HCT116 (cell line): Measurements from ENCODE around the gene GTPBP1. TPM values are rescaled to one million over a fixed set of nuclear protein-coding genes. Genes with fewer than 3 reads are reported as not detected.

Experiments used
- ATAC-seq: fragments of 200-7000 bp; cut with Tn5 transposase; 2 replicates; pipeline ENCODE4 v1.9.1; 2020; ENCODE audit warnings: mild to moderate bottlenecking, moderate library complexity
- BruUV-seq: library from RNA; stranded (reverse); fragments of 400-500 nt; replicated peaks from 2 replicates; lab custom pipeline; 2021; lab: Mats Ljungman, UMichigan
- CTCF ChIA-PET: fragments of 300-600 bp; sonication (Branson Sonifier 250); formaldehyde crosslinking; loops from one replicate; lab custom pipeline; 2021; ENCODE audit warnings: antibody characterized with exemption; lab: Charles Lee
- POLR2A ChIA-PET: fragments of 300-600, 350-600 bp; sonication (Branson Sonifier 250); formaldehyde crosslinking; loops from one replicate; lab custom pipeline; 2021; ENCODE audit warnings: antibody characterized with exemption; lab: Charles Lee
- RAD21 ChIA-PET, 2 experiments: fragments of 300-600 bp; sonication (Branson Sonifier 250); formaldehyde crosslinking; loops; one replicate each; lab custom pipeline; 2023; ENCODE audit warnings: low total read pairs in 2 of 2; ENCODE audit not compliant: uncharacterized antibody in 2 of 2, unreplicated experiment in 2 of 2, low non-redundant PET in 1 of 2; lab: Charles Lee
- DNase-seq: peaks from one replicate; pipeline ENCODE4 v3.0.0-alpha.2; 2010; ENCODE audit warnings: low read depth, low spot score
- H2AFZ ChIP-seq: fragments of 200-600 bp; shearing (Covaris generic), sonication (generic); 2 replicates; pipeline ENCODE4 v1.6.1; 2017; ENCODE audit warnings: low read depth, mixed run types, mixed read lengths, antibody characterized with exemption, low read length; ENCODE audit not compliant: poor library complexity, severe bottlenecking
- H3K27ac ChIP-seq: 2 replicates; pipeline ENCODE4 v1.5.1; 2012; ENCODE audit warnings: low read depth, low read length
- H3K27me3 ChIP-seq: fragments of 200-600 bp; sonication (generic); 2 replicates; pipeline ENCODE4 v1.6.1; 2016; ENCODE audit warnings: mixed run types, low read length, mixed read lengths; ENCODE audit not compliant: insufficient read depth
- H3K36me3 ChIP-seq, 2 experiments: fragments of 200-500 bp in 1 of 2; fragments of 200-600 bp in 1 of 2; sonication (Bioruptor generic) in 1 of 2; sonication (generic) in 1 of 2; 2 replicates each; pipeline versions ENCODE4 v1.5.1 to v1.6.1; 2014 to 2016; ENCODE audit warnings: low read length in 2 of 2, inconsistent platforms in 1 of 2, mixed read lengths in 1 of 2, mixed run types in 1 of 2; ENCODE audit not compliant: insufficient read depth in 2 of 2, control insufficient read depth in 1 of 2
- H3K4me1 ChIP-seq, 2 experiments: fragments of 200-600 bp in 1 of 2; sonication (generic) in 1 of 2; 2 replicates each; pipeline versions ENCODE4 v1.5.1 to v1.6.1; 2012 to 2017; ENCODE audit warnings: low read length in 2 of 2, inconsistent platforms in 1 of 2, mild to moderate bottlenecking in 1 of 2, mixed read lengths in 1 of 2, mixed run types in 1 of 2, moderate library complexity in 1 of 2; ENCODE audit not compliant: insufficient read depth in 2 of 2, control insufficient read depth in 1 of 2
- H3K4me2 ChIP-seq: fragments of 200-600 bp; sonication (generic); 2 replicates; pipeline ENCODE4 v1.6.1; 2017; ENCODE audit warnings: mixed run types, low read length, mixed read lengths
- H3K4me3 ChIP-seq, 2 experiments: fragments of 200-600 bp in 1 of 2; sonication (generic) in 1 of 2; replicated peaks in 1 of 2; 2 replicates each; pipeline ENCODE4 v1.5.1; 2011 to 2016; ENCODE audit warnings: low read length in 2 of 2, control low read depth in 1 of 2, low read depth in 1 of 2, mild to moderate bottlenecking in 1 of 2, mixed read lengths in 1 of 2, mixed run types in 1 of 2
- H3K79me2 ChIP-seq: fragments of 200-600 bp; sonication (generic); 2 replicates; pipeline ENCODE4 v1.6.1; 2017; ENCODE audit warnings: mild to moderate bottlenecking, mixed run types, low read length, moderate library complexity, mixed read lengths; ENCODE audit not compliant: insufficient read depth
- H3K9ac ChIP-seq: fragments of 200-600 bp; sonication (generic); 2 replicates; pipeline ENCODE4 v1.6.1; 2016; ENCODE audit warnings: low read length, mixed read lengths
- H3K9me2 ChIP-seq: fragments of 200-600 bp; sonication (generic), shearing (Covaris generic); 2 replicates; pipeline ENCODE4 v1.6.1; 2017; ENCODE audit warnings: mixed run types, mild to moderate bottlenecking, moderate library complexity; ENCODE audit not compliant: insufficient read depth
- H3K9me3 ChIP-seq, 2 experiments: fragments of 200-500 bp in 1 of 2; fragments of 200-600 bp in 1 of 2; sonication (Bioruptor generic) in 1 of 2; sonication (generic) in 1 of 2; 2 replicates each; pipeline ENCODE4 v1.6.1; 2014 to 2017; ENCODE audit warnings: low read length in 2 of 2, mixed read lengths in 2 of 2, inconsistent platforms in 1 of 2, low read depth in 1 of 2, mild to moderate bottlenecking in 1 of 2, mixed run types in 1 of 2, moderate library complexity in 1 of 2; ENCODE audit not compliant: control insufficient read depth in 1 of 2, insufficient read depth in 1 of 2
- H4K20me1 ChIP-seq: fragments of 200-600 bp; sonication (generic), shearing (Covaris generic); 2 replicates; pipeline ENCODE4 v1.6.1; 2017; ENCODE audit warnings: mixed run types, mild to moderate bottlenecking, moderate library complexity; ENCODE audit not compliant: insufficient read depth
- CEBPB ChIP-seq: IDR thresholded peaks from 2 replicates; pipeline ENCODE4 v1.6.1; 2012; ENCODE audit warnings: low read depth
- EZH2 ChIP-seq: fragments of 200-600 bp; sonication (generic); IDR thresholded peaks from 2 replicates; pipeline ENCODE4 v1.6.1; 2017; ENCODE audit warnings: antibody characterized with exemption, mixed run types
- FOSL1 ChIP-seq: IDR thresholded peaks from 2 replicates; pipeline ENCODE4 v1.6.1; 2012; ENCODE audit warnings: low read depth
- JUND ChIP-seq: IDR thresholded peaks from 2 replicates; pipeline ENCODE4 v1.6.1; 2012
- POLR2A ChIP-seq: IDR thresholded peaks from 2 replicates; pipeline ENCODE4 v1.7.0; 2011; ENCODE audit warnings: borderline replicate concordance; ENCODE audit not compliant: insufficient read depth, insufficient read length; ENCODE audit errors: extremely low read depth
- POLR2AphosphoS5 ChIP-seq: IDR thresholded peaks from 2 replicates; pipeline ENCODE4 v1.6.1; 2011; ENCODE audit warnings: mild to moderate bottlenecking, low read depth, low read length, moderate library complexity
- SIN3A ChIP-seq: IDR thresholded peaks from 2 replicates; pipeline ENCODE4 v1.6.1; 2012; ENCODE audit warnings: low read depth
- SP1 ChIP-seq: IDR thresholded peaks from 2 replicates; pipeline ENCODE4 v1.6.1; 2012; ENCODE audit warnings: low read depth
- YY1 ChIP-seq: IDR thresholded peaks from 2 replicates; pipeline ENCODE4 v1.6.1; 2011; ENCODE audit warnings: low read length, low read depth, moderate library complexity, mild to moderate bottlenecking; ENCODE audit not compliant: insufficient replicate concordance; ENCODE audit errors: extremely low read depth
- ZFX ChIP-seq: fragments of 450-650 bp; IDR thresholded peaks from 2 replicates; pipeline ENCODE4 v1.6.1; 2017
- ZNF274 ChIP-seq: fragments of 200-500 bp; sonication (Bioruptor generic); IDR thresholded peaks from 2 replicates; pipeline ENCODE4 v1.6.1; 2014; ENCODE audit warnings: mild to moderate bottlenecking, low read depth, low read length, inconsistent platforms
- intact Hi-C: fragments of 100-400 bp; cut with micrococcal nuclease; formaldehyde crosslinking; loops from 2 replicates; pipeline ENCODE4 v1.10.0; 2022
- total RNA-seq: library from RNA; stranded (reverse); gene quantifications from one replicate; pipeline ENCODE4 v1.2.1, GENCODE V29; 2021; ENCODE audit not compliant: unreplicated experiment
- TF ChIP-seq, protein P1 (sequence below): IDR thresholded peaks from 2 replicates; pipeline ENCODE4 v1.6.1; 2012

The GTPBP1 gene
- total RNA-seq, 1 experiment from 2014 or later: 48.2 TPM

DNA sequence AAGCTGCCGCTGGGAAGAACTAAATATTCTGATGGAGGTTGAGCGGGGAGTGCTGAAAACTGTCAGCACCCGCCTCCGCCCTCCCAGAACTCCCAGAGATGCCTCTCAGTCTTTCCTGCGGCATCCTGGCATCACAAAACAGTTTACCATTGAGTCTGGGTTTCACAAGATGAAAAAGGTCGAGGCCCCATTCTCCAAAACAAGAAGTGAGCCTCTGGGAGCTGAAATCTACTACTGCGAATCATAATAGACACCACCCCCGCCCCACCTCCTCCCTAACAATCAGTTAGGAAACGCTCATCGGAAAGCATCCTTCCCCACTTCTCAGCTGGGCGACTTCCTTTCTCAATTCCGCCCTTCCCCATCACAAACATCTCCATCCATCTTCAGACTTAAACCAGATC lies 49.0 kb downstream of the GTPBP1 start:
- H2AFZ ChIP-seq: no peak overlapping the region
- BruUV-seq: no TSS peak
- no peaks in the 10 kb centered on the region for H3K9me2 ChIP-seq
- ChIA-PET RAD21 (no interaction called here), POLR2A (interaction anchor here (1.0 to 1.6 kb wide), 2 partner anchors 9 to 49 kb away, joined by 4 to 6 read pairs; partner anchors contain the start of gene GTPBP1), CTCF (interaction anchor here (1.0 to 1.5 kb wide), 2 partner anchors 14 to 30 kb away, joined by 3 to 7 read pairs; no protein-coding TSS in a partner anchor)
- H3K4me3 ChIP-seq: peak overlapping the region; percentile 70 to 79
- peaks cover 14 to 37% of the 10 kb centered on the region in 2 experiments; a peak in 3 of 4 replicates for H3K4me1 ChIP-seq
- DNase-seq: no peak
- peak overlapping the region; percentile 87 for H3K9ac ChIP-seq
- H4K20me1 ChIP-seq: no peaks in the 10 kb centered on the region
- peak overlapping the region; percentile 99 for H3K27ac ChIP-seq
- peak overlapping the region; percentile 98 for H3K4me2 ChIP-seq
- intact Hi-C loops: no loop called here
- peaks cover 16% of the 10 kb centered on the region for H3K79me2 ChIP-seq
- peaks cover 0 to 21% of the 10 kb centered on the region in 2 experiments; a peak in 2 of 4 replicates for H3K36me3 ChIP-seq
- H3K9me3 ChIP-seq: no peaks in the 10 kb centered on the region
- H3K27me3 ChIP-seq: no peaks in the 10 kb centered on the region
- TF ChIP-seq JUND: no peak
- TF ChIP-seq POLR2AphosphoS5: no peak
- TF ChIP-seq SIN3A: no peak
- no peak for ATAC-seq

DNA sequence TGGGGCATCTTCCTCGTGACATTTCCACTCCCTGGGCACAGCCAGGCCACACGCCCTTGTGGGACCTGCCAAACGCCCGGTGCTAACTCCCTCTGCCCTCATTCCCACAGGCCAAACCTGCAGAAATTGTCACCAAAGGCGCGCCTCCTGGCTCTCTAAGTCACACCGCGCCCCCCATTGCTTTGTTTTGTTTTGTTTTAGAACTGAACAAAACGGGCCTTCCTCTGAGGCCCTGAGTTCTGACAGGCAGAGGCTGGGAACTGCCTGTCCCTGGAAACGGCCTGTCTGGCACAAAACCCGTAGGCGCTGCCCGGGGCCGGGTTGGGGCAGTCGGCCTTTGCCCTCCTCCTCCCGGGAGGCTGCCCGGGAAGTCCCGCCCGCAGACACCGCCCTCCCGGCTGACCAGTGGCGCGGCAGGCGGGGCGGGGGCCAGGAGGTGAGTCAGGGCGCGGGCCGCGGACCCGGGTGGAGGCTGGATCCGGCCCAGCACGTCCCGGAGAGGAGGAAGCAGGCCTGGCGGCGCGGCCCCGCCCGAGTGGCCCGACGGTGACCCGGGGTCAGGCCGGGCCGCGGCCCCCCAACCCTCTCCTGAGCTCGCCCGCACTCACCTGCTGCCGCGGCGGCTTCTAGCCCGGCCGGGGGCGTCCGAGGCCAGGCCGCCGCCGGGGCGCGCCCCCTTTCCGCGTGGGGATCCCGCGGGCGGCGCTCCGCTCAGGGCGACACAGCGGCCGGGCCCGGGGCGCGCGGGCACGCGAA lies 49.6 kb downstream of the GTPBP1 start:
- Histone ChIP-seq H3K9me3 (no peaks in the 10 kb centered on the region), H3K27ac (peak overlapping the region; percentile 99), H3K4me3 (peak overlapping the region; percentile 70 to 79), H3K79me2 (peaks cover 16% of the 10 kb centered on the region), H3K4me2 (peak overlapping the region; percentile 98), H3K27me3 (no peaks in the 10 kb centered on the region), H3K9ac (peak overlapping the region; percentile 87), H2AFZ (no peak overlapping the region), H4K20me1 (no peaks in the 10 kb centered on the region), H3K36me3 (peaks cover 0 to 18% of the 10 kb centered on the region in 2 experiments; a peak in 2 of 4 replicates), H3K9me2 (no peaks in the 10 kb centered on the region), H3K4me1 (peaks cover 14 to 37% of the 10 kb centered on the region in 2 experiments; a peak in 3 of 4 replicates)
- CTCF ChIA-PET: interaction anchor here (1.5 kb wide), 1 partner anchor 30 kb away, joined by 3 read pairs; no protein-coding TSS in a partner anchor
- POLR2A ChIA-PET: interaction anchor here (1.6 kb wide), 1 partner anchor 50 kb away, joined by 6 read pairs; the partner anchor contains the start of gene GTPBP1
- intact Hi-C loops: no loop called here
- TF ChIP-seq SIN3A (peak; percentile 71), EZH2 (no peak), ZFX (peak; percentile 86; the same call in 1 of the 2 replicates), POLR2A (no peak), YY1 (no peak), POLR2AphosphoS5 (peak; percentile 48; the same call in 1 of the 2 replicates), CEBPB (no peak), SP1 (no peak), ZNF274 (no peak), FOSL1 (peak; percentile 45; the same call in 1 of the 2 replicates)
- TF ChIP-seq, protein P1, sequence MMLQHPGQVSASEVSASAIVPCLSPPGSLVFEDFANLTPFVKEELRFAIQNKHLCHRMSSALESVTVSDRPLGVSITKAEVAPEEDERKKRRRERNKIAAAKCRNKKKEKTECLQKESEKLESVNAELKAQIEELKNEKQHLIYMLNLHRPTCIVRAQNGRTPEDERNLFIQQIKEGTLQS: no peak
- RAD21 ChIA-PET: no interaction called here
- DNase-seq (no peak), ATAC-seq (peak; percentile 78)
- no TSS peak for BruUV-seq
